Calu3 (cell line): ENCODE measurements around the gene SNX30. TPM values are rescaled to one million over a fixed set of nuclear protein-coding genes. Genes with fewer than 3 reads are reported as not detected.

Source experiments
- BruUV-seq: library from RNA; stranded (reverse); fragments of 400-500 nt; replicated peaks from 2 replicates; lab custom pipeline; 2021; lab: Mats Ljungman, UMichigan
- CTCF ChIA-PET: fragments of 300-600 bp; sonication (Branson Sonifier 250); formaldehyde crosslinking; loops from one replicate; lab custom pipeline; 2022; ENCODE audit warnings: antibody characterized with exemption; lab: Charles Lee
- DNase-seq: peaks from one replicate; pipeline ENCODE4 v3.0.0; 2022
- H3K27ac Mint-ChIP-seq: one replicate; pipeline ENCODE4 v1.8.0; 2022; ENCODE audit warnings: mixed read lengths; ENCODE audit not compliant: unreplicated experiment
- H3K27me3 Mint-ChIP-seq: one replicate; pipeline ENCODE4 v1.8.0; 2022; ENCODE audit warnings: mixed read lengths; ENCODE audit not compliant: unreplicated experiment
- H3K36me3 Mint-ChIP-seq: one replicate; pipeline ENCODE4 v1.8.0; 2022; ENCODE audit warnings: mild to moderate bottlenecking, moderate library complexity, mixed read lengths; ENCODE audit not compliant: insufficient read depth, unreplicated experiment
- H3K4me1 Mint-ChIP-seq: one replicate; pipeline ENCODE4 v1.8.0; 2022; ENCODE audit warnings: mild to moderate bottlenecking, low read depth, mixed read lengths; ENCODE audit not compliant: unreplicated experiment
- H3K4me3 Mint-ChIP-seq: one replicate; pipeline ENCODE4 v1.8.0; 2022; ENCODE audit warnings: mild to moderate bottlenecking, low read depth, moderate library complexity, mixed read lengths; ENCODE audit not compliant: unreplicated experiment
- H3K9me3 Mint-ChIP-seq: one replicate; pipeline ENCODE4 v1.8.0; 2022; ENCODE audit warnings: low read depth, mixed read lengths; ENCODE audit not compliant: unreplicated experiment
- CTCF ChIP-seq: fragments of 200-600 bp; IDR thresholded peaks from one replicate; pipeline ENCODE4 v1.8.0; 2022; ENCODE audit warnings: antibody characterized with exemption; ENCODE audit not compliant: unreplicated experiment
- intact Hi-C: fragments of 100-400 bp; cut with micrococcal nuclease; formaldehyde crosslinking; loops from one replicate; pipeline ENCODE4 v1.10.0; 2022; ENCODE audit not compliant: unreplicated experiment
- total RNA-seq: library from RNA; stranded (reverse); gene quantifications from 2 replicates; pipeline ENCODE4 v1.2.3, GENCODE V29; 2022

The SNX30 gene
- total RNA-seq, 1 experiment from 2014 or later: 8.7 TPM

- H3K27me3 Mint-ChIP-seq: no peaks in the 10 kb centered on the region
- no TSS peak for BruUV-seq
- no peak for TF ChIP-seq CTCF
- no peak for DNase-seq
- H3K27ac Mint-ChIP-seq: no peak overlapping the region
- peaks cover 5% of the 10 kb centered on the region for H3K36me3 Mint-ChIP-seq
- no peak overlapping the region for H3K4me3 Mint-ChIP-seq
- intact Hi-C loops: no loop called here
- no peaks in the 10 kb centered on the region for H3K9me3 Mint-ChIP-seq
- peaks cover 8% of the 10 kb centered on the region for H3K4me1 Mint-ChIP-seq
- CTCF ChIA-PET: no interaction called here
Observed at GRCh38 chr9:112849363-112849922, 98.9 kb downstream of the SNX30 start.

- H3K36me3 Mint-ChIP-seq: peaks cover 5% of the 10 kb centered on the region
- H3K4me1 Mint-ChIP-seq: no peaks in the 10 kb centered on the region
- H3K27ac Mint-ChIP-seq: no peak overlapping the region
- TF ChIP-seq CTCF: no peak
- no peak overlapping the region for H3K4me3 Mint-ChIP-seq
- DNase-seq: no peak
- no peaks in the 10 kb centered on the region for H3K9me3 Mint-ChIP-seq
- CTCF ChIA-PET: no interaction called here
- BruUV-seq: no TSS peak
- H3K27me3 Mint-ChIP-seq: no peaks in the 10 kb centered on the region
- intact Hi-C loops: no loop called here
Observed at GRCh38 chr9:112850840-112851239, 100.3 kb downstream of the SNX30 start.

GRCh38 chr9:112852741-112853504 lies 102.4 kb downstream of the SNX30 start:
- peaks cover 5% of the 10 kb centered on the region for H3K36me3 Mint-ChIP-seq
- no peaks in the 10 kb centered on the region for H3K9me3 Mint-ChIP-seq
- no TSS peak for BruUV-seq
- H3K27me3 Mint-ChIP-seq: no peaks in the 10 kb centered on the region
- no peak overlapping the region for H3K4me3 Mint-ChIP-seq
- intact Hi-C loops: no loop called here
- TF ChIP-seq CTCF: no peak
- DNase-seq: no peak
- H3K4me1 Mint-ChIP-seq: no peaks in the 10 kb centered on the region
- H3K27ac Mint-ChIP-seq: no peak overlapping the region
- CTCF ChIA-PET: no interaction called here

GRCh38 chr9:112853882-112854585 lies 103.5 kb downstream of the SNX30 start:
- CTCF ChIA-PET: no interaction called here
- H3K27ac Mint-ChIP-seq: no peak overlapping the region
- H3K9me3 Mint-ChIP-seq: no peaks in the 10 kb centered on the region
- intact Hi-C loops: no loop called here
- no peaks in the 10 kb centered on the region for H3K27me3 Mint-ChIP-seq
- H3K36me3 Mint-ChIP-seq: peaks cover 5% of the 10 kb centered on the region
- H3K4me1 Mint-ChIP-seq: no peaks in the 10 kb centered on the region
- no TSS peak for BruUV-seq
- TF ChIP-seq CTCF: no peak
- DNase-seq: no peak
- no peak overlapping the region for H3K4me3 Mint-ChIP-seq
